WTC11 (cell line): ENCODE results near the gene TFB2M. TPM values are rescaled to one million over a fixed set of nuclear protein-coding genes. Genes with fewer than 3 reads are reported as not detected.

Experiments
- ATAC-seq: fragments of 200-7000 bp; cut with Tn5 transposase; 2 replicates; pipeline ENCODE4 v1.10.0; 2021; ENCODE audit warnings: mild to moderate bottlenecking, moderate library complexity
- CTCF ChIA-PET: fragments of 300-600 bp; sonication (Branson Sonifier 250); formaldehyde crosslinking; loops from one replicate; lab custom pipeline; 2021; ENCODE audit warnings: antibody characterized with exemption; lab: Charles Lee
- POLR2A ChIA-PET: fragments of 350-600 bp; sonication (Branson Sonifier 250); formaldehyde crosslinking; loops from one replicate; lab custom pipeline; 2021; ENCODE audit warnings: antibody characterized with exemption; lab: Charles Lee
- DNase-seq: peaks from one replicate; pipeline ENCODE4 v3.0.0; 2021; ENCODE audit warnings: low spot score
- H3K27ac Mint-ChIP-seq: 2 replicates; pipeline ENCODE4 v1.8.0; 2021; ENCODE audit warnings: mixed read lengths
- H3K27me3 Mint-ChIP-seq: 2 replicates; pipeline ENCODE4 v1.8.0; 2021; ENCODE audit warnings: low read depth, mild to moderate bottlenecking, moderate library complexity, mixed read lengths
- H3K36me3 Mint-ChIP-seq: 2 replicates; pipeline ENCODE4 v1.8.0; 2021; ENCODE audit warnings: mixed read lengths
- H3K4me1 Mint-ChIP-seq: 2 replicates; pipeline ENCODE4 v1.8.0; 2022; ENCODE audit warnings: mixed read lengths
- H3K4me3 Mint-ChIP-seq: 2 replicates; pipeline ENCODE4 v1.8.0; 2021; ENCODE audit warnings: mild to moderate bottlenecking, moderate library complexity, mixed read lengths
- H3K9me3 Mint-ChIP-seq: 2 replicates; pipeline ENCODE4 v1.8.0; 2021; ENCODE audit warnings: mixed read lengths
- ATF1 ChIP-seq: sonication (generic); formaldehyde crosslinking; IDR thresholded peaks from 2 replicates; pipeline ENCODE4 v1.8.1; 2023; ENCODE audit warnings: mild to moderate bottlenecking, moderate library complexity, missing genetic modification reagents
- ATF2 ChIP-seq: sonication (generic); formaldehyde crosslinking; IDR thresholded peaks from 2 replicates; pipeline ENCODE4 v1.8.1; 2022; ENCODE audit warnings: low read depth, missing genetic modification reagents, borderline replicate concordance
- CBFB ChIP-seq: sonication (generic); formaldehyde crosslinking; IDR thresholded peaks from 2 replicates; pipeline ENCODE4 v1.8.1; 2022; ENCODE audit warnings: mild to moderate bottlenecking, low read depth, missing genetic modification reagents
- E2F1 ChIP-seq: sonication (generic); formaldehyde crosslinking; IDR thresholded peaks from 2 replicates; pipeline ENCODE4 v1.8.0; 2022; ENCODE audit warnings: mild to moderate bottlenecking, missing genetic modification reagents
- ETV6 ChIP-seq: sonication (generic); formaldehyde crosslinking; IDR thresholded peaks from 2 replicates; pipeline ENCODE4 v1.8.1; 2022; ENCODE audit warnings: mild to moderate bottlenecking, missing genetic modification reagents
- HMGA2 ChIP-seq: fragments of 250-450 bp; sonication (Bioruptor Pico); IDR thresholded peaks from 2 replicates; pipeline ENCODE4 v1.4.0; 2021; ENCODE audit warnings: mild to moderate bottlenecking, moderate library complexity
- MXD4 ChIP-seq: fragments of 250-450 bp; sonication (Bioruptor Pico); IDR thresholded peaks from 2 replicates; pipeline ENCODE4 v1.8.0; 2021; ENCODE audit warnings: mild to moderate bottlenecking, moderate library complexity, borderline replicate concordance
- NFATC4 ChIP-seq: fragments of 250-450 bp; sonication (Bioruptor Pico); IDR thresholded peaks from 2 replicates; pipeline ENCODE4 v1.9.0; 2021; ENCODE audit warnings: mild to moderate bottlenecking
- NR3C1 ChIP-seq: sonication (generic); formaldehyde crosslinking; conservative IDR thresholded peaks from 2 replicates; pipeline ENCODE4 v1.8.1; 2023; ENCODE audit warnings: low read depth, mild to moderate bottlenecking, missing genetic modification reagents
- RELA ChIP-seq: sonication (generic); formaldehyde crosslinking; IDR thresholded peaks from 2 replicates; pipeline ENCODE4 v1.8.1; 2022; ENCODE audit warnings: missing genetic modification reagents, mild to moderate bottlenecking, borderline replicate concordance
- RORB ChIP-seq: fragments of 250-450 bp; sonication (Bioruptor Pico); IDR thresholded peaks from 2 replicates; pipeline ENCODE4 v1.9.0; 2021; ENCODE audit warnings: mild to moderate bottlenecking
- ZBTB43 ChIP-seq: sonication (generic); formaldehyde crosslinking; IDR thresholded peaks from 2 replicates; pipeline ENCODE4 v1.8.1; 2023; ENCODE audit warnings: mild to moderate bottlenecking, missing genetic modification reagents
- ZNF263 ChIP-seq: sonication (generic); formaldehyde crosslinking; IDR thresholded peaks from 2 replicates; pipeline ENCODE4 v1.8.1; 2022; ENCODE audit warnings: low read depth, mild to moderate bottlenecking, moderate library complexity, missing genetic modification reagents
- ZNF416 ChIP-seq: fragments of 250-450 bp; sonication (Bioruptor Pico); IDR thresholded peaks from 2 replicates; pipeline ENCODE4 v1.9.0; 2021; ENCODE audit warnings: mild to moderate bottlenecking, inconsistent platforms
- total RNA-seq: library from RNA; stranded (reverse); gene quantifications from 3 replicates; pipeline ENCODE4 v1.2.3, GENCODE V29; 2021

TFB2M gene
- total RNA-seq, 1 experiment from 2014 or later: 16.5 TPM

GRCh38 chr1:246559310-246559709 is 6.8 kb downstream of the TFB2M start (continued):
- no peak for TF ChIP-seq ZBTB43 (CRISPR knock-in tag)

GRCh38 chr1:246558041-246558440 is 8.0 kb downstream of the TFB2M start:
- TF ChIP-seq MXD4: no peak
- no peak for TF ChIP-seq HMGA2 (CRISPR knock-in tag)
- no peak for TF ChIP-seq CBFB (CRISPR knock-in tag)
- no peak for TF ChIP-seq ZNF263 (CRISPR knock-in tag)
- no peak for TF ChIP-seq ATF2
- TF ChIP-seq, all 79 proteins: peak for 0
- ChIA-PET CTCF (no interaction called here), POLR2A (no interaction called here)
- Mint-ChIP-seq H3K36me3 (peaks cover 46% of the 10 kb centered on the region), H3K4me1 (no peaks in the 10 kb centered on the region), H3K27me3 (no peaks in the 10 kb centered on the region), H3K9me3 (no peaks in the 10 kb centered on the region), H3K27ac (no peak overlapping the region), H3K4me3 (no peak overlapping the region)
- ATAC-seq (no peak), DNase-seq (no peak)

GRCh38 chr1:246554201-246554600 is 11.9 kb downstream of the TFB2M start:
- H3K4me3 Mint-ChIP-seq: no peak overlapping the region
- H3K27ac Mint-ChIP-seq: no peak overlapping the region
- no peaks in the 10 kb centered on the region for H3K27me3 Mint-ChIP-seq
- POLR2A ChIA-PET: no interaction called here
- peaks cover 46% of the 10 kb centered on the region for H3K36me3 Mint-ChIP-seq
- no peak for DNase-seq
- ATAC-seq: no peak
- no peaks in the 10 kb centered on the region for H3K4me1 Mint-ChIP-seq
- H3K9me3 Mint-ChIP-seq: no peaks in the 10 kb centered on the region
- CTCF ChIA-PET: no interaction called here
- no peak for TF ChIP-seq NFATC4
- no peak for TF ChIP-seq RELA (CRISPR knock-in tag)
- TF ChIP-seq NR3C1: no peak
- TF ChIP-seq ZNF416 (CRISPR knock-in tag): no peak
- TF ChIP-seq ETV6 (CRISPR knock-in tag): no peak
- TF ChIP-seq RORB (CRISPR knock-in tag): no peak
- TF ChIP-seq, all 79 proteins: peak for 0

GRCh38 chr1:246552110-246552509 is 14.0 kb downstream of the TFB2M start:
- no peak overlapping the region for H3K27ac Mint-ChIP-seq
- DNase-seq (no peak), ATAC-seq (no peak)
- H3K4me1 Mint-ChIP-seq: no peaks in the 10 kb centered on the region
- ChIA-PET CTCF (no interaction called here), POLR2A (no interaction called here)
- no peaks in the 10 kb centered on the region for H3K27me3 Mint-ChIP-seq
- peaks cover 43% of the 10 kb centered on the region for H3K36me3 Mint-ChIP-seq
- H3K9me3 Mint-ChIP-seq: no peaks in the 10 kb centered on the region
- TF ChIP-seq ATF1: no peak
- no peak overlapping the region for H3K4me3 Mint-ChIP-seq

GRCh38 chr1:246550402-246550801 is 15.7 kb downstream of the TFB2M start:
- no peak for ATAC-seq
- DNase-seq: no peak
- ChIA-PET POLR2A (no interaction called here), CTCF (no interaction called here)
- no peaks in the 10 kb centered on the region for H3K27me3 Mint-ChIP-seq
- H3K36me3 Mint-ChIP-seq: peaks cover 36% of the 10 kb centered on the region
- no peaks in the 10 kb centered on the region for H3K9me3 Mint-ChIP-seq
- H3K27ac Mint-ChIP-seq: no peak overlapping the region
- no peak overlapping the region for H3K4me3 Mint-ChIP-seq
- TF ChIP-seq E2F1 (CRISPR knock-in tag): no peak
- H3K4me1 Mint-ChIP-seq: no peaks in the 10 kb centered on the region
